HL-60 (cell line): ENCODE results near the gene STAT6.

Experiments used
- DNase-seq, 2 experiments: peaks; one replicate each; pipeline ENCODE4 v3.0.0-alpha.2; 2010 to 2020; ENCODE audit warnings: low read depth in 1 of 2, low spot score in 1 of 2
- H3K27ac ChIP-seq: fragments of 250-450 bp; sonication (Bioruptor Pico); replicated peaks from 2 replicates; pipeline ENCODE4 v1.5.1; 2020; ENCODE audit warnings: mild to moderate bottlenecking, moderate library complexity
- H3K27me3 ChIP-seq: fragments of 250-450 bp; sonication (Bioruptor Pico); 2 replicates; pipeline ENCODE4 v1.5.1; 2021; ENCODE audit warnings: mild to moderate bottlenecking, moderate library complexity; ENCODE audit not compliant: insufficient read depth, poor library complexity, severe bottlenecking
- H3K4me3 ChIP-seq: replicated peaks from 2 replicates; pipeline ENCODE4 v1.5.1; 2011; ENCODE audit warnings: mild to moderate bottlenecking, control low read depth, low read length; ENCODE audit not compliant: insufficient read depth
- GABPA ChIP-seq: IDR thresholded peaks from 2 replicates; pipeline ENCODE4 v1.6.1; 2012; ENCODE audit warnings: low read depth
- POLR2AphosphoS5 ChIP-seq: IDR thresholded peaks from 2 replicates; pipeline ENCODE4 v1.6.1; 2012; ENCODE audit warnings: low read depth
- SPI1 ChIP-seq: IDR thresholded peaks from 2 replicates; pipeline ENCODE4 v1.6.1; 2012; ENCODE audit warnings: low read depth, mild to moderate bottlenecking, borderline replicate concordance
- TF ChIP-seq, protein P1 (sequence below): IDR thresholded peaks from one replicate; pipeline ENCODE4 v1.5.1; 2011; ENCODE audit warnings: low read length, control low read depth, inconsistent platforms; ENCODE audit not compliant: insufficient read depth
- TF ChIP-seq, protein P2 (sequence below): IDR thresholded peaks from 2 replicates; pipeline ENCODE4 v1.6.1; 2012; ENCODE audit warnings: low read depth; ENCODE audit not compliant: insufficient replicate concordance

STAT6 gene

DNA sequence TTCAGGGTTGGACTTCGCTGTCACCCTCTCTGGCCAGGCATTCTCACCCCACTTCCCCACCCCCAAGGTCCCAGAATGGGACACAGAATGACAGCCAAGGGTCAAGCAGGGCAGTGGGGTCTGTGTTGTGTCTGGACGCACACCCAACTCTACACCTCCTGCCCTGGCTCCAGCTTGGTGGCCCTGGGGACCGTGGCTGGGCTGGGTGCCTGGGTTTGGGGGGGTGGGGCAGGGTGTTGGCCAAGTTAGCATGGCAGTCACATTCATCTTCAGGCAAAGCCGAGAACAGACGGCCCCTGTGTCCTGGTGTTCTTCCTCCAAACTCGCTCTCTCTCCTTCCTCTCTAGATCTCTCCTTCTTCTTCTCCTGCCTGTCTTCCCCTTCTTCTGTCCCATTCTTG is 22.8 kb upstream of the STAT6 start:
- no peak for DNase-seq
- Histone ChIP-seq H3K4me3 (no peak overlapping the region), H3K27ac (no peak overlapping the region), H3K27me3 (peaks cover 12% of the 10 kb centered on the region)
- TF ChIP-seq POLR2AphosphoS5 (no peak), SPI1 (no peak), GABPA (no peak)
- TF ChIP-seq, protein P1, sequence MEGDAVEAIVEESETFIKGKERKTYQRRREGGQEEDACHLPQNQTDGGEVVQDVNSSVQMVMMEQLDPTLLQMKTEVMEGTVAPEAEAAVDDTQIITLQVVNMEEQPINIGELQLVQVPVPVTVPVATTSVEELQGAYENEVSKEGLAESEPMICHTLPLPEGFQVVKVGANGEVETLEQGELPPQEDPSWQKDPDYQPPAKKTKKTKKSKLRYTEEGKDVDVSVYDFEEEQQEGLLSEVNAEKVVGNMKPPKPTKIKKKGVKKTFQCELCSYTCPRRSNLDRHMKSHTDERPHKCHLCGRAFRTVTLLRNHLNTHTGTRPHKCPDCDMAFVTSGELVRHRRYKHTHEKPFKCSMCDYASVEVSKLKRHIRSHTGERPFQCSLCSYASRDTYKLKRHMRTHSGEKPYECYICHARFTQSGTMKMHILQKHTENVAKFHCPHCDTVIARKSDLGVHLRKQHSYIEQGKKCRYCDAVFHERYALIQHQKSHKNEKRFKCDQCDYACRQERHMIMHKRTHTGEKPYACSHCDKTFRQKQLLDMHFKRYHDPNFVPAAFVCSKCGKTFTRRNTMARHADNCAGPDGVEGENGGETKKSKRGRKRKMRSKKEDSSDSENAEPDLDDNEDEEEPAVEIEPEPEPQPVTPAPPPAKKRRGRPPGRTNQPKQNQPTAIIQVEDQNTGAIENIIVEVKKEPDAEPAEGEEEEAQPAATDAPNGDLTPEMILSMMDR = no peak
- TF ChIP-seq, protein P2, sequence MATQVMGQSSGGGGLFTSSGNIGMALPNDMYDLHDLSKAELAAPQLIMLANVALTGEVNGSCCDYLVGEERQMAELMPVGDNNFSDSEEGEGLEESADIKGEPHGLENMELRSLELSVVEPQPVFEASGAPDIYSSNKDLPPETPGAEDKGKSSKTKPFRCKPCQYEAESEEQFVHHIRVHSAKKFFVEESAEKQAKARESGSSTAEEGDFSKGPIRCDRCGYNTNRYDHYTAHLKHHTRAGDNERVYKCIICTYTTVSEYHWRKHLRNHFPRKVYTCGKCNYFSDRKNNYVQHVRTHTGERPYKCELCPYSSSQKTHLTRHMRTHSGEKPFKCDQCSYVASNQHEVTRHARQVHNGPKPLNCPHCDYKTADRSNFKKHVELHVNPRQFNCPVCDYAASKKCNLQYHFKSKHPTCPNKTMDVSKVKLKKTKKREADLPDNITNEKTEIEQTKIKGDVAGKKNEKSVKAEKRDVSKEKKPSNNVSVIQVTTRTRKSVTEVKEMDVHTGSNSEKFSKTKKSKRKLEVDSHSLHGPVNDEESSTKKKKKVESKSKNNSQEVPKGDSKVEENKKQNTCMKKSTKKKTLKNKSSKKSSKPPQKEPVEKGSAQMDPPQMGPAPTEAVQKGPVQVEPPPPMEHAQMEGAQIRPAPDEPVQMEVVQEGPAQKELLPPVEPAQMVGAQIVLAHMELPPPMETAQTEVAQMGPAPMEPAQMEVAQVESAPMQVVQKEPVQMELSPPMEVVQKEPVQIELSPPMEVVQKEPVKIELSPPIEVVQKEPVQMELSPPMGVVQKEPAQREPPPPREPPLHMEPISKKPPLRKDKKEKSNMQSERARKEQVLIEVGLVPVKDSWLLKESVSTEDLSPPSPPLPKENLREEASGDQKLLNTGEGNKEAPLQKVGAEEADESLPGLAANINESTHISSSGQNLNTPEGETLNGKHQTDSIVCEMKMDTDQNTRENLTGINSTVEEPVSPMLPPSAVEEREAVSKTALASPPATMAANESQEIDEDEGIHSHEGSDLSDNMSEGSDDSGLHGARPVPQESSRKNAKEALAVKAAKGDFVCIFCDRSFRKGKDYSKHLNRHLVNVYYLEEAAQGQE = no peak

DNA sequence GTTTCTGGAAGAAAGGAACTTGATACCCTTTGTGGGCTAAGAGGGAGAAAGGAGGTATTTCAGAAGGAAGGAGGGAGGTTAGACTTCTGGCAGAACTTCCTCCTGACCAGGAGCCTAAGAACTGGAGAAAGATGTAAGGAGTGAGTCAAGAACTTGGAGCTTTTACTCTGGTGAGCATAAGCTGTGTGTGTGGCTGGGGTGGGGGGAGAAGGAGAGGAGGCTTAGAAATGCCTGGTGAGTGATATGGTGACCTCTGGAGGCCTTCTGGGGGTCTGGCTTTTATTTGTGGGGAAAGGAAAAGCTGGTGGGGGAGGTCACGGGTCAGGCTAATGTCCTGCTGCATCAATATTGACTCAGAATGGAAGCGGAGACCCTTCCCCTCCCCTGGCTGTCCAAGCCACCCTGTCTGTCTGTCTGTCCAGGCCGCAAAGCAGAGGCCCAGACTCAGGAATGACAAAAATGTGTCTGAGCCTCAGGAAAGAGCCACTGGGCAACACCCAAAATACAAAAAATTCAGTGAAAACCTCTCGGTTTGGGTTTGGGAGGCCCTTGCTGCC is 21.9 kb upstream of the STAT6 start:
- DNase-seq = no peak
- Histone ChIP-seq H3K4me3 (no peak overlapping the region), H3K27ac (no peak overlapping the region), H3K27me3 (peaks cover 17% of the 10 kb centered on the region)
- TF ChIP-seq, protein P2 = no peak
- TF ChIP-seq GABPA = no peak
- no peak for TF ChIP-seq SPI1
- TF ChIP-seq POLR2AphosphoS5 = no peak
- TF ChIP-seq, protein P1 = no peak

DNA sequence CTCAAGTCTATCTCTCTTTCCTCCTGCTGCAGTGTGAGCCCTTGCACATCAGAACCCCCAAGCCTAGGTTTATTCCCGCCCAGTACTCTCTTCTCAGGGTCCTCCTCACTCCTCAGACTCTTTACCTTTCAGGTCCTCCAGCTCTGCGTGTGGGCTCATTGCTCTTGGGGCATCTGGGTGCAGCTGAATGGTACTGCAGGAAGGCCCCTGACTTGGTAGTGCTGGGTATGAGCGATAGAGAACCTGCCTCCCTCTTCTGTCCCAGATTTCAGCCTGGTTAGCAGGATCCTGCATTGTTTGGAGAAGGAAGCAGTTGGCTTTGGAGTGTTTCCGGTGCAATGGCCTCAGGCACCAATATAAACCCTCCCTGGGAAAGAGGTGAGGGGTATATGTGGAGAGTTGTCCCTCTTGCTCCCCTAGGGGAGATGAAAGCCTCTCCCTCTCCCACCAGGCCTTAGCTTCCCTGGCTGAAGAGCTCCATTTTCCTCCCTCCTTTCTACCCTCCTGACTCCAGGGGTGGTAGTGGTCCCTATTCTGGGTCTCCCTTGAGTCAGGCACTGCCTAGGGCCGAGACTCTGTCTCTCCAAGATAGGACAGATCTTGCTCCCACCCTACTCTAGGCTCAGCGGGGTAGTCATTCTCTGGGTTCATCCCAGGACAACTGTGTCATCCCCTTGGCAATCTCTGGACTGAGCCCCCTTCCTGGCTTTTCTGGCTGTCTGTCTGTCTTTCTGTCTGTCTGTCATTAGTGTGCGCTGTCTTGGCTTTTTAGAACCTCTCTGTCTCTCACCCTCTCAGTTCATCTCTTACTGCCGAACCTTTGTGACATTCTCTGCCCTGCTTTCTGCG is 21.0 kb upstream of the STAT6 start:
- Histone ChIP-seq H3K27ac (no peak overlapping the region), H3K27me3 (peaks cover 20% of the 10 kb centered on the region), H3K4me3 (no peak overlapping the region)
- no peak for DNase-seq
- no peak for TF ChIP-seq GABPA
- no peak for TF ChIP-seq SPI1
- TF ChIP-seq, protein P1 = no peak
- TF ChIP-seq, protein P2 = no peak
- no peak for TF ChIP-seq POLR2AphosphoS5
